Mesodermal cell (in vitro differentiated cells): ENCODE results near the gene ZNF831.

Experiments
- H3K27ac ChIP-seq: 2 replicates; pipeline ENCODE4 v1.7.0; 2013; ENCODE audit warnings: mild to moderate bottlenecking, low read depth, low read length, moderate library complexity; ENCODE audit not compliant: severe bottlenecking
- H3K36me3 ChIP-seq: 2 replicates; pipeline ENCODE4 v1.7.1; 2013; ENCODE audit warnings: mild to moderate bottlenecking, low read length, moderate library complexity; ENCODE audit not compliant: control insufficient read depth, insufficient read depth
- H3K4me1 ChIP-seq: one replicate; pipeline ENCODE4 v1.7.1; 2013; ENCODE audit warnings: mild to moderate bottlenecking, low read length; ENCODE audit not compliant: insufficient read depth, control insufficient read depth, poor library complexity, severe bottlenecking
- H3K4me3 ChIP-seq: 2 replicates; pipeline ENCODE4 v1.7.0; 2013; ENCODE audit warnings: low read length, control low read depth, mild to moderate bottlenecking; ENCODE audit not compliant: insufficient read depth, poor library complexity, severe bottlenecking; ENCODE audit errors: extremely low read depth
- H3K9me3 ChIP-seq: 2 replicates; pipeline ENCODE4 v1.7.1; 2013; ENCODE audit warnings: mild to moderate bottlenecking, low read length, moderate library complexity; ENCODE audit not compliant: control insufficient read depth
- WGBS, 2 experiments: methylation state at CpG; one replicate each; pipeline ENCODE4 v1.1.5; 2013; ENCODE audit warnings: missing lambda C conversion rate in 2 of 2; ENCODE audit not compliant: insufficient coverage in 2 of 2; 5-methylcytosine and 5-hydroxymethylcytosine counted together

The ZNF831 gene

GRCh38 chr20:59231124-59231804 is 67.6 kb downstream of the ZNF831 start:
- H3K4me1 ChIP-seq: no peaks in the 10 kb centered on the region
- H3K4me3 ChIP-seq: no peak overlapping the region
- H3K36me3 ChIP-seq: no peaks in the 10 kb centered on the region
- WGBS, 2 experiments: 89 to 94% methylated on average over 5 of the region's 8 CpGs
- no peaks in the 10 kb centered on the region for H3K9me3 ChIP-seq
- no peak overlapping the region for H3K27ac ChIP-seq

DNA sequence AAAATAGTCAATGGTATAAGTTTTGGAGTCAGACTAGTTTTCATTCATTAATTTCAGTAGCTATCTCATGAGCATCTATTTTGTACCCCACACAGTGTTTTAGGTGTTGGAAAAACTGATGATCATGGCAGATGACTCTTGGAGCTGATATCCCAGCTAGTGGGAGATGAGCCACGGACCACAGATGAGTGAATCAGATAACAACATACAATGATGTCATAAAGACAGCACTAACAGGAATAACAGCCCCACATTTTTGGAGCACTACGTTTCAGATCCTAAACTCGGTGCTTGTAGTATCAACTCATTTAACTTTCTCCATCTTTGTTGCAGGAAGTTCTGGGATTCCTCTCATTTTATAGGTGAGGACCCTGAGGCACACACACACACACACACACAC is 69.0 kb downstream of the ZNF831 start:
- no peaks in the 10 kb centered on the region for H3K9me3 ChIP-seq
- 93% methylated on average over 2 of the region's 3 CpGs; no CpG with 5 or more reads in 1 of the 2 experiments for WGBS, 2 experiments
- no peak overlapping the region for H3K4me3 ChIP-seq
- no peaks in the 10 kb centered on the region for H3K4me1 ChIP-seq
- no peak overlapping the region for H3K27ac ChIP-seq
- no peaks in the 10 kb centered on the region for H3K36me3 ChIP-seq

GRCh38 chr20:59235226-59235625 is 71.6 kb downstream of the ZNF831 start:
- Histone ChIP-seq H3K27ac (no peak overlapping the region), H3K4me1 (no peaks in the 10 kb centered on the region), H3K36me3 (no peaks in the 10 kb centered on the region), H3K4me3 (no peak overlapping the region), H3K9me3 (no peaks in the 10 kb centered on the region)
- WGBS, 2 experiments: 91 to 98% methylated on average over 3 to 5 of the region's 5 CpGs

DNA sequence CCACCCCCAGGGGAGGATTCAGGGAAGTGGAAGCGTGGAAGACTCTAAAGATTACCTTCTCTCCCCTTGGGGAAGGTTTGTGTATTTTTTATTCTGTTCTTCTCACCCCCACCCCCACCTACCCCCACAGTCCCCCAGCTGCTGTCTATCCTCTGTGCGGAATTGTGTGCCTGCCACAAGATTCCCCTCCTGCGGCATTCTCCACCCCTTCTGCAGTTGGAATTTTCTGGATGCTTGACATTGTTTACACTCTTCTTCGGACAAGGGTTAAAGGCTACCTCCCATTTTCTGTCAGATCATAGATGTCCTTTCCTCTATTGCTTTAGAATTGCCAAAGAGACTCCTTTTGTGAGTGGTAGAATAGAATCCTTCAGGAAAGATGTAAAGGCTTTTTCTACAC is 76.4 kb downstream of the ZNF831 start:
- 80% methylated on average over 1 of the region's 4 CpGs; no CpG with 5 or more reads in 1 of the 2 experiments for WGBS, 2 experiments
- Histone ChIP-seq H3K4me1 (no peaks in the 10 kb centered on the region), H3K36me3 (no peaks in the 10 kb centered on the region), H3K4me3 (no peak overlapping the region), H3K27ac (no peak overlapping the region), H3K9me3 (no peaks in the 10 kb centered on the region)

DNA sequence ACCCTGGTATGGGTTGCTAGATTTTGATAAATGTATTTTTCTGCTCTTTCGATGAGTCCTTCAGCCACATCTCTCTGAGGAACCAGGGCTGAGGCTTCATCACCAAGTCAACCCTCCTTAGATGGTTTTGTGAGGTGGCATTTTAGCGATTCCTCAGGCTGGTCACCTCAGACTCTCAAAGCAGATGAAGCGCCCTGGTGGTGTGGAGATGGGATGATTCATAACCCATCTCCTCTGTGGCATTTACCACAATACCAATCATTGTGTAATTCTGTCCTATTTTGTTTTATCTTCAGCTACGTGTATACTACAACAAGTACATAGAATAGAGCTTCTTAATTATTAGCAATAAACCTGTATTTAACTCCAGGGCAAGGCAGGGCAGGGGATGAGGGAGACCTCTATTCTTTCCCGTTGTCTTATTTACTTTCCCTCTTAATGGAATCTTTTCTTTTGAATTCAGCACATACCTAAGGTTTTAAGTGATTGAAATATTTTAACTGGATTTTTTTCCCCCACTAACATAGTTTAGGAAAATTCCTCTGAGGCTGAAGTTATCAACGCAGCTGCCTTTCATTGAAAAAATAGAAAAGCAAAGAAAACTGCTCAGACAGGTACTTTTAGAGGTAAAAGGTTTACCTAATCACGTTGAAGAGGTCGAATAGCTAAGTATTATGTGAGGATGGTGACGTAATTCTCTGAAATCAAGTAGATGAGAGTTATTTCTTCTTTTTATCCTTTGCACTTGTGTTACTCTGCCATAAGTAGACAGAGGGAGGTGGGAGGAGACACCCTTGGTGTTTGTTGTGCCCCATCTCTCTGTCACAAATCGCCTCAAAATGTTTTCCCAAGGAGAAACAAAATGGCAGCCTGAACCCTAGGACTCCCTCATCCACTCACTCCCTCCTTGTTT is 79.3 kb downstream of the ZNF831 start:
- H3K36me3 ChIP-seq: no peaks in the 10 kb centered on the region
- WGBS, 2 experiments: 86 to 88% methylated on average over 4 of the region's 10 CpGs
- H3K27ac ChIP-seq: no peak overlapping the region
- H3K9me3 ChIP-seq: no peaks in the 10 kb centered on the region
- H3K4me1 ChIP-seq: no peaks in the 10 kb centered on the region
- H3K4me3 ChIP-seq: no peak overlapping the region

GRCh38 chr20:59246691-59247400 is 83.2 kb downstream of the ZNF831 start:
- H3K36me3 ChIP-seq: no peaks in the 10 kb centered on the region
- 74 to 90% methylated on average over 2 to 4 of the region's 8 CpGs for WGBS, 2 experiments
- H3K4me3 ChIP-seq: no peak overlapping the region
- H3K27ac ChIP-seq: no peak overlapping the region
- no peaks in the 10 kb centered on the region for H3K9me3 ChIP-seq
- no peaks in the 10 kb centered on the region for H3K4me1 ChIP-seq

- Histone ChIP-seq H3K4me1 (no peaks in the 10 kb centered on the region), H3K27ac (no peak overlapping the region), H3K4me3 (no peak overlapping the region), H3K36me3 (no peaks in the 10 kb centered on the region), H3K9me3 (no peaks in the 10 kb centered on the region)
- WGBS, 2 experiments: 91 to 100% methylated on average over 3 of the region's 4 CpGs
These were observed 84.4 kb downstream of the ZNF831 start for GRCh38 chr20:59247731-59248684.

- H3K4me3 ChIP-seq: no peak overlapping the region
- H3K36me3 ChIP-seq: no peaks in the 10 kb centered on the region
- no peaks in the 10 kb centered on the region for H3K4me1 ChIP-seq
- 75 to 83% methylated on average over 3 of the region's 6 CpGs for WGBS, 2 experiments
- no peak overlapping the region for H3K27ac ChIP-seq
- no peaks in the 10 kb centered on the region for H3K9me3 ChIP-seq
These were observed 86.7 kb downstream of the ZNF831 start for GRCh38 chr20:59250293-59250692.

- H3K9me3 ChIP-seq: no peaks in the 10 kb centered on the region
- no peak overlapping the region for H3K27ac ChIP-seq
- WGBS, 2 experiments: 71 to 91% methylated on average over 2 to 3 of the region's 6 CpGs
- H3K36me3 ChIP-seq: no peaks in the 10 kb centered on the region
- no peak overlapping the region for H3K4me3 ChIP-seq
- H3K4me1 ChIP-seq: no peaks in the 10 kb centered on the region
These were observed 89.7 kb downstream of the ZNF831 start for GRCh38 chr20:59253325-59253724.
